ENCODE results near the gene ILDR1. TPM values are rescaled to one million over a fixed set of nuclear protein-coding genes. Genes with fewer than 3 reads are reported as not detected.
A peak's percentile ranks its signal among the peaks of the same experiment; 100 is the strongest.

The ILDR1 gene
- total and polyA plus RNA-seq, 2 experiments from 2014 or later, result 0.66 to 0.97 TPM

GRCh38 chr3:122067588-122068240 lies 45.7 kb upstream of the ILDR1 start:
- no peak for TF ChIP-seq CREB1 (CRISPR knock-in tag; IDR thresholded peaks at IDR 0.05; ENCODE audit: low read depth)
- TF ChIP-seq ZNF114 (CRISPR knock-in tag; IDR thresholded peaks at IDR 0.05), result no peak
- TF ChIP-seq, protein P1, sequence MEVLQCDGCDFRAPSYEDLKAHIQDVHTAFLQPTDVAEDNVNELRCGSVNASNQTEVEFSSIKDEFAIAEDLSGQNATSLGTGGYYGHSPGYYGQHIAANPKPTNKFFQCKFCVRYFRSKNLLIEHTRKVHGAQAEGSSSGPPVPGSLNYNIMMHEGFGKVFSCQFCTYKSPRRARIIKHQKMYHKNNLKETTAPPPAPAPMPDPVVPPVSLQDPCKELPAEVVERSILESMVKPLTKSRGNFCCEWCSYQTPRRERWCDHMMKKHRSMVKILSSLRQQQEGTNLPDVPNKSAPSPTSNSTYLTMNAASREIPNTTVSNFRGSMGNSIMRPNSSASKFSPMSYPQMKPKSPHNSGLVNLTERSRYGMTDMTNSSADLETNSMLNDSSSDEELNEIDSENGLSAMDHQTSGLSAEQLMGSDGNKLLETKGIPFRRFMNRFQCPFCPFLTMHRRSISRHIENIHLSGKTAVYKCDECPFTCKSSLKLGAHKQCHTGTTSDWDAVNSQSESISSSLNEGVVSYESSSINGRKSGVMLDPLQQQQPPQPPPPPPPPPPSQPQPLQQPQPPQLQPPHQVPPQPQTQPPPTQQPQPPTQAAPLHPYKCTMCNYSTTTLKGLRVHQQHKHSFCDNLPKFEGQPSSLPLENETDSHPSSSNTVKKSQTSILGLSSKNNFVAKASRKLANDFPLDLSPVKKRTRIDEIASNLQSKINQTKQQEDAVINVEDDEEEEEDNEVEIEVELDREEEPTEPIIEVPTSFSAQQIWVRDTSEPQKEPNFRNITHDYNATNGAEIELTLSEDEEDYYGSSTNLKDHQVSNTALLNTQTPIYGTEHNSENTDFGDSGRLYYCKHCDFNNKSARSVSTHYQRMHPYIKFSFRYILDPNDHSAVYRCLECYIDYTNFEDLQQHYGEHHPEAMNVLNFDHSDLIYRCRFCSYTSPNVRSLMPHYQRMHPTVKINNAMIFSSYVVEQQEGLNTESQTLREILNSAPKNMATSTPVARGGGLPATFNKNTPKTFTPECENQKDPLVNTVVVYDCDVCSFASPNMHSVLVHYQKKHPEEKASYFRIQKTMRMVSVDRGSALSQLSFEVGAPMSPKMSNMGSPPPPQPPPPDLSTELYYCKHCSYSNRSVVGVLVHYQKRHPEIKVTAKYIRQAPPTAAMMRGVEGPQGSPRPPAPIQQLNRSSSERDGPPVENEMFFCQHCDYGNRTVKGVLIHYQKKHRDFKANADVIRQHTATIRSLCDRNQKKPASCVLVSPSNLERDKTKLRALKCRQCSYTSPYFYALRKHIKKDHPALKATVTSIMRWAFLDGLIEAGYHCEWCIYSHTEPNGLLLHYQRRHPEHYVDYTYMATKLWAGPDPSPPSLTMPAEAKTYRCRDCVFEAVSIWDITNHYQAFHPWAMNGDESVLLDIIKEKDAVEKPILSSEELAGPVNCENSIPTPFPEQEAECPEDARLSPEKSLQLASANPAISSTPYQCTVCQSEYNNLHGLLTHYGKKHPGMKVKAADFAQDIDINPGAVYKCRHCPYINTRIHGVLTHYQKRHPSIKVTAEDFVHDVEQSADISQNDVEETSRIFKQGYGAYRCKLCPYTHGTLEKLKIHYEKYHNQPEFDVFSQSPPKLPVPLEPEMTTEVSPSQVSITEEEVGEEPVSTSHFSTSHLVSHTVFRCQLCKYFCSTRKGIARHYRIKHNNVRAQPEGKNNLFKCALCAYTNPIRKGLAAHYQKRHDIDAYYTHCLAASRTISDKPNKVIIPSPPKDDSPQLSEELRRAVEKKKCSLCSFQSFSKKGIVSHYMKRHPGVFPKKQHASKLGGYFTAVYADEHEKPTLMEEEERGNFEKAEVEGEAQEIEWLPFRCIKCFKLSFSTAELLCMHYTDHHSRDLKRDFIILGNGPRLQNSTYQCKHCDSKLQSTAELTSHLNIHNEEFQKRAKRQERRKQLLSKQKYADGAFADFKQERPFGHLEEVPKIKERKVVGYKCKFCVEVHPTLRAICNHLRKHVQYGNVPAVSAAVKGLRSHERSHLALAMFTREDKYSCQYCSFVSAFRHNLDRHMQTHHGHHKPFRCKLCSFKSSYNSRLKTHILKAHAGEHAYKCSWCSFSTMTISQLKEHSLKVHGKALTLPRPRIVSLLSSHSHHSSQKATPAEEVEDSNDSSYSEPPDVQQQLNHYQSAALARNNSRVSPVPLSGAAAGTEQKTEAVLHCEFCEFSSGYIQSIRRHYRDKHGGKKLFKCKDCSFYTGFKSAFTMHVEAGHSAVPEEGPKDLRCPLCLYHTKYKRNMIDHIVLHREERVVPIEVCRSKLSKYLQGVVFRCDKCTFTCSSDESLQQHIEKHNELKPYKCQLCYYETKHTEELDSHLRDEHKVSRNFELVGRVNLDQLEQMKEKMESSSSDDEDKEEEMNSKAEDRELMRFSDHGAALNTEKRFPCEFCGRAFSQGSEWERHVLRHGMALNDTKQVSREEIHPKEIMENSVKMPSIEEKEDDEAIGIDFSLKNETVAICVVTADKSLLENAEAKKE (CRISPR knock-in tag; IDR thresholded peaks at IDR 0.05), result no peak
- no peak for TF ChIP-seq NANOG (IDR thresholded peaks at IDR 0.05; ENCODE audit: borderline replicate concordance)
- no peak for TF ChIP-seq JUNB (IDR thresholded peaks at IDR 0.05; ENCODE audit: unreplicated experiment)
- no peak for TF ChIP-seq EZH2phosphoT487 (IDR thresholded peaks at IDR 0.05; ENCODE audit: unreplicated experiment)
- TF ChIP-seq EZH2 (IDR thresholded peaks at IDR 0.05; ENCODE audit: low read depth, unreplicated experiment), result no peak
- no peak for TF ChIP-seq ETS1 (IDR thresholded peaks at IDR 0.05)
- no peak for TF ChIP-seq STAT1 (IDR thresholded peaks at IDR 0.05; ENCODE audit: unreplicated experiment)
- 0 out of 2 replicates have a peak overlapping the region, but pooled peaks have one; percentile 15 for H3K4me2 ChIP-seq
- H2AFZ ChIP-seq, result peak overlapping the region; percentile 73
- Mint-ChIP-seq H3K4me3 (no peak overlapping the region), H3K36me3 (ENCODE audit: low read depth) (no peaks in the 10 kb centered on the region), H3K9me3 (no peaks in the 10 kb centered on the region), H3K4me1 (peaks cover 7% of the 10 kb centered on the region), H3K27me3 (ENCODE audit: insufficient read depth, low read depth, poor library complexity) (no peaks in the 10 kb centered on the region), H3K27ac (no peak overlapping the region)
- H3K4me3 ChIP-seq, result no peak overlapping the region
- peaks cover 12% of the 10 kb centered on the region for H3K4me1 ChIP-seq (ENCODE audit: insufficient read depth)
- no peaks in the 10 kb centered on the region for H3K79me2 ChIP-seq (replicated peaks; ENCODE audit: insufficient read depth)
- ATAC-seq (no peak), DNase-seq (ENCODE audit: low spot score) (no peak)
- no peaks in the 10 kb centered on the region for H3K27me3 ChIP-seq (ENCODE audit: insufficient read depth)
- H3K36me3 ChIP-seq (ENCODE audit: insufficient read depth), result no peaks in the 10 kb centered on the region
- no peaks in the 10 kb centered on the region for H3F3A ChIP-seq (replicated peaks; ENCODE audit: low read depth)
- no peak overlapping the region for H3K27ac ChIP-seq (ENCODE audit: low read depth)
- peaks cover 5% of the 10 kb centered on the region; the same call in 1 of the 2 replicates for H3K9me2 ChIP-seq (ENCODE audit: insufficient read depth)
- H4K20me1 ChIP-seq (replicated peaks; ENCODE audit: insufficient read depth), result no peaks in the 10 kb centered on the region
